Loucy (cell line): ENCODE data around the gene CHPF.

Experiments used
- H2AFZ ChIP-seq: fragments of 200-600 bp; sonication (generic); 2 replicates; pipeline ENCODE4 v1.6.0; 2016; ENCODE audit warnings: antibody characterized with exemption, mild to moderate bottlenecking, low read length, moderate library complexity
- H3F3A ChIP-seq: fragments of 200-600 bp; 2 replicates; pipeline ENCODE4 v1.6.0; 2016; ENCODE audit warnings: antibody characterized with exemption, low read depth, mild to moderate bottlenecking
- H3K27me3 ChIP-seq: fragments of 200-600 bp; sonication (generic); 2 replicates; pipeline ENCODE4 v1.6.1; 2014; ENCODE audit warnings: low read length, mild to moderate bottlenecking; ENCODE audit not compliant: insufficient read depth, poor library complexity, severe bottlenecking
- H3K36me3 ChIP-seq: fragments of 200-600 bp; sonication (generic); 2 replicates; pipeline ENCODE4 v1.6.1; 2016; ENCODE audit warnings: low read length; ENCODE audit not compliant: insufficient read depth
- H3K4me1 ChIP-seq: fragments of 200-600 bp; sonication (generic); 2 replicates; pipeline ENCODE4 v1.5.1; 2014; ENCODE audit warnings: low read length, mild to moderate bottlenecking; ENCODE audit not compliant: insufficient read depth, poor library complexity, severe bottlenecking
- H3K4me2 ChIP-seq: fragments of 200-600 bp; sonication (generic); 2 replicates; pipeline ENCODE4 v1.6.0; 2014; ENCODE audit warnings: antibody characterized with exemption, low read length, low read depth, mild to moderate bottlenecking; ENCODE audit not compliant: poor library complexity, severe bottlenecking
- H3K4me3 ChIP-seq: fragments of 200-600 bp; sonication (generic); 2 replicates; pipeline ENCODE4 v1.5.1; 2014; ENCODE audit warnings: low read length, mild to moderate bottlenecking, mixed read lengths; ENCODE audit not compliant: poor library complexity, severe bottlenecking
- H3K79me2 ChIP-seq: fragments of 200-600 bp; sonication (generic); 2 replicates; pipeline ENCODE4 v1.6.1; 2014; ENCODE audit warnings: low read length; ENCODE audit not compliant: insufficient read depth
- H3K9ac ChIP-seq: fragments of 200-600 bp; sonication (generic); 2 replicates; pipeline ENCODE4 v1.6.0; 2014; ENCODE audit warnings: mild to moderate bottlenecking, low read depth, low read length, moderate library complexity; ENCODE audit not compliant: poor library complexity, severe bottlenecking
- H3K9me2 ChIP-seq: fragments of 200-600 bp; sonication (generic); replicated peaks from 2 replicates; pipeline ENCODE4 v1.6.1; 2016; ENCODE audit warnings: low read depth, low read length, mixed read lengths
- H3K9me3 ChIP-seq: fragments of 200-600 bp; sonication (generic); 2 replicates; pipeline ENCODE4 v1.6.1; 2014; ENCODE audit warnings: mild to moderate bottlenecking, antibody characterized with exemption, low read length, low read depth; ENCODE audit not compliant: insufficient read depth
- H4K20me1 ChIP-seq: fragments of 200-600 bp; sonication (generic); 2 replicates; pipeline ENCODE4 v1.6.0; 2014; ENCODE audit warnings: antibody characterized with exemption, low read length, mild to moderate bottlenecking; ENCODE audit not compliant: insufficient read depth, poor library complexity, severe bottlenecking
- CTCF ChIP-seq: fragments of 200-600 bp; sonication (generic); conservative IDR thresholded peaks from 2 replicates; pipeline ENCODE4 v1.5.1; 2014; ENCODE audit warnings: mild to moderate bottlenecking, antibody characterized with exemption, low read length
- EZH2phosphoT487 ChIP-seq: fragments of 200-600 bp; IDR thresholded peaks from 2 replicates; pipeline ENCODE4 v1.6.1; 2018; ENCODE audit warnings: antibody characterized with exemption, mild to moderate bottlenecking, moderate library complexity, borderline replicate concordance

The CHPF gene

GRCh38 chr2:219493086-219493485 lies 50.5 kb downstream of the CHPF start:
- no peaks in the 10 kb centered on the region for H3K79me2 ChIP-seq
- H3K4me3 ChIP-seq, result no peak overlapping the region
- H3K9ac ChIP-seq, result no peak overlapping the region
- H3K4me2 ChIP-seq, result no peak overlapping the region
- no peak overlapping the region for H2AFZ ChIP-seq
- H3K27me3 ChIP-seq, result no peaks in the 10 kb centered on the region
- no peaks in the 10 kb centered on the region for H4K20me1 ChIP-seq
- H3K9me2 ChIP-seq, result no peaks in the 10 kb centered on the region
- TF ChIP-seq EZH2phosphoT487 (no peak), CTCF (no peak)
- no peaks in the 10 kb centered on the region for H3F3A ChIP-seq
- H3K9me3 ChIP-seq, result no peaks in the 10 kb centered on the region
- no peaks in the 10 kb centered on the region for H3K36me3 ChIP-seq
- peaks cover 7% of the 10 kb centered on the region for H3K4me1 ChIP-seq

GRCh38 chr2:219492575-219492974 lies 51.0 kb downstream of the CHPF start:
- Histone ChIP-seq H3K4me1 (peaks cover 4% of the 10 kb centered on the region), H3K27me3 (no peaks in the 10 kb centered on the region), H3K9me3 (no peaks in the 10 kb centered on the region), H3K36me3 (no peaks in the 10 kb centered on the region), H3K9ac (no peak overlapping the region), H3K9me2 (no peaks in the 10 kb centered on the region), H3K4me2 (no peak overlapping the region), H4K20me1 (no peaks in the 10 kb centered on the region), H3F3A (no peaks in the 10 kb centered on the region), H3K4me3 (no peak overlapping the region), H3K79me2 (no peaks in the 10 kb centered on the region), H2AFZ (no peak overlapping the region)
- TF ChIP-seq CTCF (no peak), EZH2phosphoT487 (no peak)

GRCh38 chr2:219491278-219491963 lies 52.2 kb downstream of the CHPF start:
- H3K79me2 ChIP-seq, result no peaks in the 10 kb centered on the region
- no peaks in the 10 kb centered on the region for H3F3A ChIP-seq
- H3K9ac ChIP-seq, result no peak overlapping the region
- no peak overlapping the region for H3K4me2 ChIP-seq
- H3K4me3 ChIP-seq, result no peak overlapping the region
- no peaks in the 10 kb centered on the region for H3K9me2 ChIP-seq
- no peak overlapping the region for H2AFZ ChIP-seq
- no peaks in the 10 kb centered on the region for H4K20me1 ChIP-seq
- peaks cover 4% of the 10 kb centered on the region for H3K4me1 ChIP-seq
- no peaks in the 10 kb centered on the region for H3K9me3 ChIP-seq
- H3K27me3 ChIP-seq, result no peaks in the 10 kb centered on the region
- H3K36me3 ChIP-seq, result no peaks in the 10 kb centered on the region
- TF ChIP-seq CTCF (no peak), EZH2phosphoT487 (no peak)
